Esophagus muscularis mucosa (tissue), 3 donors: ENCODE measurements around the gene PHOSPHO2.

Source experiments
- POLR2A ChIP-seq: fragments of 450-650 bp; IDR thresholded peaks from one replicate; pipeline ENCODE4 v1.6.1; 2017; ENCODE audit warnings: antibody characterized with exemption, moderate library complexity, mild to moderate bottlenecking, low read depth
- POLR2AphosphoS5 ChIP-seq, 2 donors: sonication (generic); formaldehyde crosslinking; IDR thresholded peaks; one replicate each; pipeline ENCODE4 v1.6.1; 2017; ENCODE audit warnings: antibody characterized with exemption in 2 of 2
- TF ChIP-seq, protein P1 (sequence below), 3 experiments: fragments of 200-600 bp in 2 of 3; fragments of 450-650 bp in 1 of 3; sonication (generic) in 2 of 3; IDR thresholded peaks; one replicate each; pipeline ENCODE4 v1.5.1; 2017 to 2019; ENCODE audit warnings: antibody characterized with exemption in 3 of 3, mild to moderate bottlenecking in 2 of 3, moderate library complexity in 1 of 3

- TF ChIP-seq POLR2AphosphoS5 (IDR thresholded peaks at IDR 0.05) = no peak
- TF ChIP-seq, protein P1, sequence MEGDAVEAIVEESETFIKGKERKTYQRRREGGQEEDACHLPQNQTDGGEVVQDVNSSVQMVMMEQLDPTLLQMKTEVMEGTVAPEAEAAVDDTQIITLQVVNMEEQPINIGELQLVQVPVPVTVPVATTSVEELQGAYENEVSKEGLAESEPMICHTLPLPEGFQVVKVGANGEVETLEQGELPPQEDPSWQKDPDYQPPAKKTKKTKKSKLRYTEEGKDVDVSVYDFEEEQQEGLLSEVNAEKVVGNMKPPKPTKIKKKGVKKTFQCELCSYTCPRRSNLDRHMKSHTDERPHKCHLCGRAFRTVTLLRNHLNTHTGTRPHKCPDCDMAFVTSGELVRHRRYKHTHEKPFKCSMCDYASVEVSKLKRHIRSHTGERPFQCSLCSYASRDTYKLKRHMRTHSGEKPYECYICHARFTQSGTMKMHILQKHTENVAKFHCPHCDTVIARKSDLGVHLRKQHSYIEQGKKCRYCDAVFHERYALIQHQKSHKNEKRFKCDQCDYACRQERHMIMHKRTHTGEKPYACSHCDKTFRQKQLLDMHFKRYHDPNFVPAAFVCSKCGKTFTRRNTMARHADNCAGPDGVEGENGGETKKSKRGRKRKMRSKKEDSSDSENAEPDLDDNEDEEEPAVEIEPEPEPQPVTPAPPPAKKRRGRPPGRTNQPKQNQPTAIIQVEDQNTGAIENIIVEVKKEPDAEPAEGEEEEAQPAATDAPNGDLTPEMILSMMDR (IDR thresholded peaks at IDR 0.05) = no peak
- TF ChIP-seq POLR2A = no peak
Measured at GRCh38 chr2:169653636-169654035, 40.6 kb upstream of the PHOSPHO2 start.
